ENCODE data around the gene CTSS. TPM values are rescaled to one million over a fixed set of nuclear protein-coding genes. Genes with fewer than 3 reads are reported as not detected.

The CTSS gene
- total RNA-seq, 1 experiment from 2014 or later = 0.57 TPM

DNA sequence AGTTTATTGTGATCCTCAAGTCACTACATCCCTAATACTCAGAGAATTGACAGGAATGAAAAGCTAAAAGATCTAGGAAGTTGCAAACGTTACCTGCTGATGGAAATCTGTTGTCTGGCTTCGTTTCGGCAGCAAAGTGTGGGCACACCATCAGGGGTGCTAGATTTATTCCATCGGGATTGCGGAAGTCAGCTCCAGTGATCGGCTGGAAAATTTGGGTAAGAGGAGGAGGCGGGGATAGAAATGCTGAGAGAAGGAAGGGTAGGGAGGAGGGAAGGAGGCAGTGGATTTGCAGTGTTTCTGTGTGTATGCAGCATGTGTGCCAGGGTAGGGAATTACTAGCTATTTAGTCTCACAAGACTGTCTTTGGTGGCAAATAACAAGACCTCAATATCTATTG is 42.5 kb upstream of the CTSS start, which contains the start of gene CTSK:
Gene CTSK (minus strand): TSS at position 140 of the 400 bp plus-strand sequence. CDS start 1,455 bp downstream, outside the sequence.
- DNase-seq (ENCODE audit: low read depth, low spot score) = no peak
- Histone ChIP-seq H3K79me2 (ENCODE audit: insufficient read depth, low read length) (no peaks in the 10 kb centered on the region), H3K4me3 (replicated peaks in 1 of 2; ENCODE audit: low read depth in 1 of 2, low read length in 2 of 2) (no peak within 1 kb of the TSS), H2AFZ (ENCODE audit: low read depth, low read length, poor library complexity, severe bottlenecking) (no peak within 1 kb of the TSS), H3K9me3 (ENCODE audit: control insufficient read depth in 1 of 2, insufficient read depth in 1 of 2, low read depth in 1 of 2, low read length in 2 of 2) (no peaks in the 10 kb centered on the region), H3K9me2 (ENCODE audit: insufficient read depth) (no peaks in the 10 kb centered on the region), H3K4me2 (ENCODE audit: low read length) (no peak within 1 kb of the TSS), H4K20me1 (ENCODE audit: insufficient read depth) (no peaks in the 10 kb centered on the region), H3K4me1 (ENCODE audit: control insufficient read depth in 1 of 2, insufficient read depth in 2 of 2, low read length in 2 of 2) (no peaks in the 10 kb centered on the region), H3K9ac (ENCODE audit: low read length) (no peak within 1 kb of the TSS), H3K27ac (ENCODE audit: low read depth, low read length) (no peak within 1 kb of the TSS), H3K36me3 (ENCODE audit: control insufficient read depth in 1 of 2, insufficient read depth in 2 of 2, low read length in 2 of 2) (peaks cover 10 to 15% of the 10 kb centered on the region in 2 experiments; a peak in 3 of 4 replicates), H3K27me3 (ENCODE audit: insufficient read depth, low read length) (no peaks in the 10 kb centered on the region)
- POLR2A ChIA-PET = no interaction called here
- intact Hi-C loops (cut with micrococcal nuclease) = no loop called here
- no TSS peak for BruUV-seq (replicated peaks)
- CTCF ChIA-PET = no interaction called here
- TF ChIP-seq TCF7L2 (IDR thresholded peaks at IDR 0.05; ENCODE audit: borderline replicate concordance, extremely low read depth, insufficient read depth, insufficient read length) (no peak), EZH2phosphoT487 (IDR thresholded peaks at IDR 0.05; ENCODE audit: borderline replicate concordance) (no peak), EGR1 (IDR thresholded peaks at IDR 0.05; ENCODE audit: low read depth) (no peak), EZH2 (IDR thresholded peaks at IDR 0.05) (no peak), YY1 (IDR thresholded peaks at IDR 0.05; ENCODE audit: extremely low read depth, insufficient replicate concordance, low read depth, low read length) (no peak), POLR2AphosphoS5 (IDR thresholded peaks at IDR 0.05; ENCODE audit: low read depth, low read length) (no peak), CEBPB (IDR thresholded peaks at IDR 0.05; ENCODE audit: low read depth) (no peak), JUND (IDR thresholded peaks at IDR 0.05) (no peak)
- TF ChIP-seq, protein P1, sequence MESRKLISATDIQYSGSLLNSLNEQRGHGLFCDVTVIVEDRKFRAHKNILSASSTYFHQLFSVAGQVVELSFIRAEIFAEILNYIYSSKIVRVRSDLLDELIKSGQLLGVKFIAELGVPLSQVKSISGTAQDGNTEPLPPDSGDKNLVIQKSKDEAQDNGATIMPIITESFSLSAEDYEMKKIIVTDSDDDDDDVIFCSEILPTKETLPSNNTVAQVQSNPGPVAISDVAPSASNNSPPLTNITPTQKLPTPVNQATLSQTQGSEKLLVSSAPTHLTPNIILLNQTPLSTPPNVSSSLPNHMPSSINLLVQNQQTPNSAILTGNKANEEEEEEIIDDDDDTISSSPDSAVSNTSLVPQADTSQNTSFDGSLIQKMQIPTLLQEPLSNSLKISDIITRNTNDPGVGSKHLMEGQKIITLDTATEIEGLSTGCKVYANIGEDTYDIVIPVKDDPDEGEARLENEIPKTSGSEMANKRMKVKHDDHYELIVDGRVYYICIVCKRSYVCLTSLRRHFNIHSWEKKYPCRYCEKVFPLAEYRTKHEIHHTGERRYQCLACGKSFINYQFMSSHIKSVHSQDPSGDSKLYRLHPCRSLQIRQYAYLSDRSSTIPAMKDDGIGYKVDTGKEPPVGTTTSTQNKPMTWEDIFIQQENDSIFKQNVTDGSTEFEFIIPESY (IDR thresholded peaks at IDR 0.05; ENCODE audit: extremely low read depth, insufficient replicate concordance, low read length) = no peak
- TF ChIP-seq, protein P2, sequence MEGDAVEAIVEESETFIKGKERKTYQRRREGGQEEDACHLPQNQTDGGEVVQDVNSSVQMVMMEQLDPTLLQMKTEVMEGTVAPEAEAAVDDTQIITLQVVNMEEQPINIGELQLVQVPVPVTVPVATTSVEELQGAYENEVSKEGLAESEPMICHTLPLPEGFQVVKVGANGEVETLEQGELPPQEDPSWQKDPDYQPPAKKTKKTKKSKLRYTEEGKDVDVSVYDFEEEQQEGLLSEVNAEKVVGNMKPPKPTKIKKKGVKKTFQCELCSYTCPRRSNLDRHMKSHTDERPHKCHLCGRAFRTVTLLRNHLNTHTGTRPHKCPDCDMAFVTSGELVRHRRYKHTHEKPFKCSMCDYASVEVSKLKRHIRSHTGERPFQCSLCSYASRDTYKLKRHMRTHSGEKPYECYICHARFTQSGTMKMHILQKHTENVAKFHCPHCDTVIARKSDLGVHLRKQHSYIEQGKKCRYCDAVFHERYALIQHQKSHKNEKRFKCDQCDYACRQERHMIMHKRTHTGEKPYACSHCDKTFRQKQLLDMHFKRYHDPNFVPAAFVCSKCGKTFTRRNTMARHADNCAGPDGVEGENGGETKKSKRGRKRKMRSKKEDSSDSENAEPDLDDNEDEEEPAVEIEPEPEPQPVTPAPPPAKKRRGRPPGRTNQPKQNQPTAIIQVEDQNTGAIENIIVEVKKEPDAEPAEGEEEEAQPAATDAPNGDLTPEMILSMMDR (IDR thresholded peaks at IDR 0.05 in 2 of 3, conservative IDR thresholded peaks at IDR 0.05 in 1 of 3; ENCODE audit: borderline replicate concordance in 1 of 3, insufficient read depth in 1 of 3, low read depth in 2 of 3, low read length in 2 of 3) = no peak
- TF ChIP-seq, protein P3, sequence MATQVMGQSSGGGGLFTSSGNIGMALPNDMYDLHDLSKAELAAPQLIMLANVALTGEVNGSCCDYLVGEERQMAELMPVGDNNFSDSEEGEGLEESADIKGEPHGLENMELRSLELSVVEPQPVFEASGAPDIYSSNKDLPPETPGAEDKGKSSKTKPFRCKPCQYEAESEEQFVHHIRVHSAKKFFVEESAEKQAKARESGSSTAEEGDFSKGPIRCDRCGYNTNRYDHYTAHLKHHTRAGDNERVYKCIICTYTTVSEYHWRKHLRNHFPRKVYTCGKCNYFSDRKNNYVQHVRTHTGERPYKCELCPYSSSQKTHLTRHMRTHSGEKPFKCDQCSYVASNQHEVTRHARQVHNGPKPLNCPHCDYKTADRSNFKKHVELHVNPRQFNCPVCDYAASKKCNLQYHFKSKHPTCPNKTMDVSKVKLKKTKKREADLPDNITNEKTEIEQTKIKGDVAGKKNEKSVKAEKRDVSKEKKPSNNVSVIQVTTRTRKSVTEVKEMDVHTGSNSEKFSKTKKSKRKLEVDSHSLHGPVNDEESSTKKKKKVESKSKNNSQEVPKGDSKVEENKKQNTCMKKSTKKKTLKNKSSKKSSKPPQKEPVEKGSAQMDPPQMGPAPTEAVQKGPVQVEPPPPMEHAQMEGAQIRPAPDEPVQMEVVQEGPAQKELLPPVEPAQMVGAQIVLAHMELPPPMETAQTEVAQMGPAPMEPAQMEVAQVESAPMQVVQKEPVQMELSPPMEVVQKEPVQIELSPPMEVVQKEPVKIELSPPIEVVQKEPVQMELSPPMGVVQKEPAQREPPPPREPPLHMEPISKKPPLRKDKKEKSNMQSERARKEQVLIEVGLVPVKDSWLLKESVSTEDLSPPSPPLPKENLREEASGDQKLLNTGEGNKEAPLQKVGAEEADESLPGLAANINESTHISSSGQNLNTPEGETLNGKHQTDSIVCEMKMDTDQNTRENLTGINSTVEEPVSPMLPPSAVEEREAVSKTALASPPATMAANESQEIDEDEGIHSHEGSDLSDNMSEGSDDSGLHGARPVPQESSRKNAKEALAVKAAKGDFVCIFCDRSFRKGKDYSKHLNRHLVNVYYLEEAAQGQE (IDR thresholded peaks at IDR 0.05; ENCODE audit: low read depth) = no peak
- TF ChIP-seq, protein P4, sequence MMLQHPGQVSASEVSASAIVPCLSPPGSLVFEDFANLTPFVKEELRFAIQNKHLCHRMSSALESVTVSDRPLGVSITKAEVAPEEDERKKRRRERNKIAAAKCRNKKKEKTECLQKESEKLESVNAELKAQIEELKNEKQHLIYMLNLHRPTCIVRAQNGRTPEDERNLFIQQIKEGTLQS (IDR thresholded peaks at IDR 0.05) = no peak
- no peak for ATAC-seq
- RAD21 ChIA-PET (ENCODE audit: low non-redundant PET in 1 of 2, low total read pairs in 2 of 2, uncharacterized antibody in 2 of 2, unreplicated experiment in 2 of 2) = no interaction called here
